ENCODE measurements around the gene SDF4.
"Not testable (repeated sequence)": the region's sequence is repeated elsewhere in the genome, so short reads cannot be mapped to it uniquely, and the experiment has no call there.

Gene SDF4

GRCh38 chr1:1199961-1200875 is 31.6 kb downstream of the SDF4 start:
- in situ Hi-C loops (cut with MboI; ENCODE audit: low sequenced_read_pairs), result no loop called here

DNA sequence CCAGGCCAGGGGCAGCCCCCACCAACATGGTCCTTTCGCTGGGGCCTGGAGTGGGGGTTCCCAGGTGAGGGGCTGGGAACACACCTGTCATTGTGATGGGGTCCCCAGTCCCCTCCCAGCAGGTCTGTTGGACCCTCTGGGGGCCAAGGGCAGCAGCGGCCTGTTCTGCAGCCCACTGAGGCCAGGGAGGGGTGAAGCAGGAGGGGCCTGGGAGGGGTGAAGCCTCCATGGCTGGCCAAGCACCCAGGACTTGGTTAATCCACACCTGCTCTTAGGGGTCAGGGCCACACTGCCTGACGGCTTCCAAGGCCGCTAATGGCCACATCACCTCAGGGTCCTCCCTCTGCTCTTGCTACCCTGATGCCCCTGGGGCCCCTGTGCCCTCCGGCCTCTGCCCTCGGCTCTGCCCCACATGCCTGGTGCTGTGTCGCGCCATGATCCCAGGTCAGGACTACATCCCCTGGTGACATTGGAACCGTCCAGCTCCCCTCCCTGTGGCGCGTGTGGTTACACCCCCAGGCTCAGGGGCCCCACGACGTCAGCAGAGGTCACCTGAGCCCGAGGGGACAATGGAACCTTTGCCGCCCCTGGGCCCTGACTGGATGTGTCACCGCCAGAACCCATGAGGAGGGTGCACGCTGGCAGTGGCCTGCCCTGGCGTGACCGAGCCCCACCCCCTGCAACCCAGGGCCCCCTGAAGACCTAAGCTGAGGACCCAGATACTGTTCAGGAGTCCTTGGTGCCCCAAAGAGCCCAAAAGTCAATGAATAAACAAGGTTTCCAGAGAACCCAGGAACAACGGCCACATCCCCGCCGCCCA is 32.5 kb downstream of the SDF4 start:
- in situ Hi-C loops (cut with MboI; ENCODE audit: low sequenced_read_pairs), result no loop called here

DNA sequence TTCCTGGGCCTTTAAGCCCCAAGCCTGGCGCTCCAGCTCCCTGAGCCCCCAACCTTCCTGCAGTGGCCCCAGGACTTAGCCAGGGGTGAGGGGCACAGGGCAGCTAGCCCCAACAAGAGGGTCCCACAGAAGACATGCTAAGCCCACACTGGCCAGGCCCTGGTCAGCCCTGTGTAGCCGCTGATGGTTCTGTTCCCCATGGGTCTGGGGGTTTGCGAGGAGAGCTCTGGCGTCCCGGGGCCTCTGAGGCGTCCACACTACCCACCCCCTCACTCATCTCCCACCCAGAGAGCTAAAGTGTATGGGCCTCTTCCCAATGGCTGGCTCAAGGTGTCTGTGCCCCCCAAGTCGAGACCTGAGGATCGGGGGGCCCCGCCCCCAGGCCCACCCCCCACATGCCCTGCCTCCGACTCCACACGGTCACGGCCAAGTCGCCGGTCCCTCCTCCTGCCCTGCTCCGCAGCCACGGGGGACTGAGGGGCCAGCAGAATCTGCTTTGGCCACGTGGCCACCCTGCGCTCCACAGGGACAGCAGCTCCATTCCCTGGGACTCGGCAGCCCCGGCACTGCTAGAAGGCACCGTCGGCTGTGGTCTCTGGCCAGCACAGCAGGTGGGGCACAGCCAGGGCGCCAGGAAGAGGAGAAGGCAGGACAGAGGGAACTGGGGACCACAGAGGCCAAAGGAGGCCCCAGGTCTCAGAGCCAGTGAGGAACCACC is 33.2 kb downstream of the SDF4 start:
- in situ Hi-C loops (cut with MboI; ENCODE audit: low sequenced_read_pairs), result no loop called here

GRCh38 chr1:1197551-1198422 is 34.0 kb downstream of the SDF4 start:
- in situ Hi-C loops (cut with MboI; ENCODE audit: low sequenced_read_pairs), result no loop called here

DNA sequence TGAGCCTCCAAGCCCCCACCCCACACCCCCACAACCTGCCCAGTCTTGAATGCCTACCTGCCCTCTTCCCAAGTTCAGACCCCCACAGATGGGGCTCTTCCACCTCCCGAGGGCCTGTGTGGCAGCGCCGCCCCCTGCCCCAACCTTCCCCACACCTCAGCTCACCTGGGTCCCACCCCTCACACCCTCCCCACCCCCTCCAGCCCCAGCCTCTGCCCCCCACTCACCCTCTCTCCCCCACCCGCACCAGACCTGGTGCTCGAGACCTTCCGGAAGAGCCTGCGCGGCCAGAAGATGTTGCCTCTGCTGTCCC is 34.7 kb downstream of the SDF4 start:
- in situ Hi-C loops (cut with MboI; ENCODE audit: low sequenced_read_pairs), result no loop called here

GRCh38 chr1:1196431-1197187 is 35.2 kb downstream of the SDF4 start:
- in situ Hi-C loops (cut with MboI; ENCODE audit: low sequenced_read_pairs), result no loop called here

DNA sequence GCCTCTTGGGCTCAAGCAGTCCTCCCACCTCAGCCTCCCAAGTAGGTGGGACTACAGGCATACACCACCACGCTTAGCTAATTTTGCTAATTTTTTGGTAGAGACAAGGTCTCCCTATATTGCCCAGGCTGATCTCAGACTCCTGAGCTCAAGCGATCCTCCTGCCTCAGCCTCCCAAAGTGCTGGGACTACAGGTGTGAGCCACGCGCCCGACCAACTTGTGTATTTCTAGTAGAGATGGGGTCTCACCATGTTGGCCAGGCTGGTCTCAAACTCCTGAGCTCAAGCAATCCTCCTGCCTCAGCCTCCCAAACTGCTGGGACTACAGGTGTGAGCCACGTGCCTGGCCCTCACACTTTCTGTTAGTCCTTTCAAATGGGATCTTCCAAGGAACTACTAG is 36.1 kb downstream of the SDF4 start:
- in situ Hi-C loops (cut with MboI; ENCODE audit: low sequenced_read_pairs), result not testable (repeated sequence)

DNA sequence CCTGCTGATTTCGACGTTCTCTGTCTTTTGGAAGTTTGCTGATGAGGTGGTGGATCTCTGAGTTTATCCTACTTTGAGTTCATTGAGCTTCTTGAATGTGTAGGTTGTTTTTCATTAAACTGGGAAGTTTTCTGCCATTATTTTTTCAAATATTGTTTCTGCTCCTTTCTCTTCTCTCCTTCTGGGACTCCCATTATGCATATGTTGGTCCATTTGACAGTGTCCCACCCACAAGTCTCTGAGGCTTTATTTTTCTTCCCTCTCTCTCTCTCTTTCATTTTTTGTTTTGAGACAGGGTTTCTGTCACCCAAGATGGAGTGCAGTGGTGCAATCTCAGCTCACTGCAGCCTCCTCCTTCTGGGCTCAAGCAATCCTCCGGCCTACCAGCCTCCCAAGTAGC is 37.1 kb downstream of the SDF4 start:
- in situ Hi-C loops (cut with MboI; ENCODE audit: low sequenced_read_pairs), result no loop called here

DNA sequence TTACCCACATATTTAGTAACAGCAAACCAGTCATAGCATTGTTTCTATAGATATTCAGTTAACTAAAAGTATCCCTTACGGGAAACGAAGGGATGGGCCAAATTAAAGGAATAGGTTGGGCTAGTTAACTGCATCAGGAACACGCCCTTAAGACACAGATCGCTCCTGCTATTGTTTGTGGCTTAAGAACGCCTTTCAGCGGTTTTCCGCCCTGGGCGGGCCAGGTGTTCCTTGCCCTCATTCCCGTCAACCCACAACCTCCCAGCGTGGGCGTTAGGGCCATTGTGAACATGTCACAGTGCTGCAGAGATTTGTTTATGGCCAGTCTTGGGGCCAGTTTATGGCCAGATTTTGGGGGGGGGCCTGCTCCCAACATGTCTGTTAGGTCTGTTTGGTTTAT is 40.1 kb downstream of the SDF4 start:
- in situ Hi-C loops (cut with MboI; ENCODE audit: low sequenced_read_pairs), result no loop called here

GRCh38 chr1:1189111-1189510 is 42.7 kb downstream of the SDF4 start:
- in situ Hi-C loops (cut with MboI; ENCODE audit: low sequenced_read_pairs), result no loop called here

GRCh38 chr1:1187938-1188337 is 43.9 kb downstream of the SDF4 start:
- in situ Hi-C loops (cut with MboI; ENCODE audit: low sequenced_read_pairs), result no loop called here

DNA sequence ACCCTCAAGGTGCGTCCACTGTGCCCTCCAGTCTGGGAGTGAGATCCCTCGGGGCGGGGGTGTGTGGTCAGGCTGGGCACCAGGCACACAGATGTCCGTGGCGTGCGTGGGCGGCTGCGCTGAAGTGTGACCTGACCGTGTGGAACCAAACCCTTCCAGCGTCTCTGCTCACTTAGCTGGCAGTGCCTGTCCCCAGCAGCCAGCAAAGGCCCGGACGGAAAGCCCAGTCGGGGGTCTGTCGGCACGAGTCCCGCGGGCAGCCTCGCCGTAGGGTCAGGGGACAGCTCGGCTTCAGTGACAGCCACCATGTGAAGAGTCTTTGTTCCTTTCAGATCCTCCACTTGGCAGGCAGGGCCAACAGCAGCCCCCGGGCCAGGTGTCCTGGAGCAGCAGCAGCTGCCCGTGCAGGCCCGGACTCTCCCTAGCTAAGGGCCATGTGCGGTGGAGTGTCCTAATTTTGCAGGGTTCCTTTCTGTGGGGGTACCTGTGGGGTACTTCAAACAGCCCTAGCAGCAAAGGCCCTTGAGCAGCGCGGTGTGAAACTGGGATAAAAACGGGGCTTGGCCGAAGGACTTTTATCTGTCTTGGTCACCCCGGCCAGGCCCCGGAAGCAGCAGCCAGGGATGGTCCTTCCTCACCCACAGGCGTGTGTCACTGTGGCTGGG is 46.6 kb downstream of the SDF4 start:
- in situ Hi-C loops (cut with MboI; ENCODE audit: low sequenced_read_pairs), result no loop called here

GRCh38 chr1:1183833-1184775 is 47.7 kb downstream of the SDF4 start:
- in situ Hi-C loops (cut with MboI; ENCODE audit: low sequenced_read_pairs), result no loop called here

GRCh38 chr1:1183221-1183747 is 48.5 kb downstream of the SDF4 start:
- in situ Hi-C loops (cut with MboI; ENCODE audit: low sequenced_read_pairs), result no loop called here

DNA sequence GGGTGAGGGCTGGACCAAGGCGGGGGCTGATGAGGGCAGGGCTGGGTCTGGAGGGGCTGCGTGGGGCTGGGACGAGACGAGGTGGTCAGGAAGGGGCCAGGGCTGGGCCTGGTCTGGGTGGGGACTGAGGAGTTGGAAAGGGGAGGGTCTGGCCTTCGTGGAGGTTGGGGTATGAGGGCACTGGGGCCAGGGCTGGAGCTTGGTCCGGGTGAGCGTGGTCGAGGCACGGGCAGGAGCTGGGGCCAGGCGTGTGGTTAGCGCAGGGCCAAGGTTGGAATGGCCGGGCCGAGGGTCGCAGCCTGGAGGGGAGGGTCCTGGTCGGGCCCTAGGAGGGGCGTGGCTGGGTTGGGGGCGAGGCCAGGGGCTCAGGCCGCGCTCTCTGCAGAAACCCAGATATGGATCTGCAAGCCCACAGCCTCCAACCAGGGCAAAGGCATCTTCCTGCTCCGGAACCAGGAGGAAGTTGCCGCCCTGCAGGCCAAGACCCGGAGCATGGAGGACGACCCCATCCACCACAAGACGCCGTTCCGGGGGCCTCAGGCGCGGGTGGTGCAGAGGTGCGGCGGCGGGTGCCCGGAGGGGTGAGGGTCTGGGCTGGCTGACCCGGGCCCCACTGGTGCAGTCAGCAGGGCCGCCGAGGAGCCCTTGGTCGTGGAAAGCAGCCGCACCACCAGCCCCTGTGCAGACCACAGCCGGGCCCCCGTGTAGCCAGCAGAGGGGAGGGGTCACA is 49.1 kb downstream of the SDF4 start:
- in situ Hi-C loops (cut with MboI; ENCODE audit: low sequenced_read_pairs), result no loop called here

DNA sequence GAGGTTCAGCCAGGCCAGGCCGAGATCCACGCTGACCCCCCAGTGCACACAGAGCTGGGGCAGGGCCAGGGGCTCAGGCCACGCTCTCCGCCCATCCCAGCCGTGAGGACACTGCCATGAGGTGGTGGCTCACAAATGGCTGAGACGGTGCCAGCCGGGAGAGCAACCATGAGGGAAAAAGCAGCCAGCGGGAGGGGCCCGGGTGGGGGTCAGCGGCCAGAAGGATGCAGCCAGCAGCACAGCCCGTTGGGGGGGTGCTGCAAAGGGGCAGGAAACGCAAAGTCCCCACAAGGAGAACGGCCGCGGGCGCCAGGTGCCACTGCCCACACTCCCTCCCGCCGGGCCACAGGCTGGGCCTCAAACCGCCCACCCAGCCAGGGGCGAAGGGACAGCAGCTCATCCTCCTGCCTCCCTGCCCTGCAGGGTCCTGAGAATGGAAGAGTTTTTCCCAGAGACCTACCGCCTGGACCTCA is 49.8 kb downstream of the SDF4 start:
- in situ Hi-C loops (cut with MboI; ENCODE audit: low sequenced_read_pairs), result no loop called here

All from HL-60/S4 (cell line).